ENCODE data around the gene JUP.
A peak's percentile ranks its signal among the peaks of the same experiment; 100 is the strongest.

Gene JUP

DNA sequence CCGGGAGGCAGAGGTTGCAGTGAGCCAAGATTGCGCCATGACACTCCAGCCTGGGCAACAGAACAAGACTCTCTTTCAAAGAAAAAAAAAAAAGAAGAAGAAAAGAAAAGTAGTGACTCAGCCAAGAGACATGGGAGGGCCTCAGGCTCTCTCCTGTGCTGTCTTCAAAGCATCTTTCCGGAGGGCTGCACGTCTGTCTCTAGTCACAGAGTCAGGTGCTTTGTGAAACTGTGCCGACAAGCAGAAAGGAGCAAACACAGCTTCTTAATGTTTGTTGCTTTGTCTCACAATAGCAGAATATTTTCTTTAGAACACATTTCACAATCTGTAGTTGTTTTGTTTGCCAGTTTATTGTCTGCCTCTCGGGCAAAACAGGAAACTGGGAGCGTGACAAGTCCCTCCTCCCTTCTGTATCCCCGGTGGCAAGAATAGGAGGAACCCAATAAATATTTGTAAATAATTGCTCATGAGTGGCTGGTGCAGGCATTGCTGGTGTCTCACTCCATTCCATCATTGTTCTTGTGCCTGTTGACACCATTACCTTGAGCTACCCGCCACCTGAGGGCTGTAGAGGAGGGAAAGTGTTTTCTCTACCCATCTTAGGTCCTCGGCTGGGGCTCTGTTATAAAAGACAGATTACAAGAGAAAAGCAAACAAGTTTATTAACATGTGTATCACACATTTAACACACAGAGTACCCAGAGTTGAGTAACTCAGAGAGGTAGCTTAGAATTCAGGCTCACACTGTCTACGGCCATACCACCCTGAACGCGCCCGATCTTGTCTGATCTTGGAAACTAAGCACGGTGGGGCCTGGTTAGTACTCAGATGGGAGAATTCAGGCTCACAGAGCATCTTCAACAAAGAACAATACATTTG is 68.9 kb downstream of the JUP start:
- peak; percentile 7 for DNase-seq

- DNase-seq: no peak
These were observed 74.7 kb downstream of the JUP start, which contains the start of gene GAST for GRCh38 chr17:41711669-41712400. Gene GAST (plus strand): TSS chr17:41712331. CDS start chr17:41715437, 3,106 bp downstream.

DNA sequence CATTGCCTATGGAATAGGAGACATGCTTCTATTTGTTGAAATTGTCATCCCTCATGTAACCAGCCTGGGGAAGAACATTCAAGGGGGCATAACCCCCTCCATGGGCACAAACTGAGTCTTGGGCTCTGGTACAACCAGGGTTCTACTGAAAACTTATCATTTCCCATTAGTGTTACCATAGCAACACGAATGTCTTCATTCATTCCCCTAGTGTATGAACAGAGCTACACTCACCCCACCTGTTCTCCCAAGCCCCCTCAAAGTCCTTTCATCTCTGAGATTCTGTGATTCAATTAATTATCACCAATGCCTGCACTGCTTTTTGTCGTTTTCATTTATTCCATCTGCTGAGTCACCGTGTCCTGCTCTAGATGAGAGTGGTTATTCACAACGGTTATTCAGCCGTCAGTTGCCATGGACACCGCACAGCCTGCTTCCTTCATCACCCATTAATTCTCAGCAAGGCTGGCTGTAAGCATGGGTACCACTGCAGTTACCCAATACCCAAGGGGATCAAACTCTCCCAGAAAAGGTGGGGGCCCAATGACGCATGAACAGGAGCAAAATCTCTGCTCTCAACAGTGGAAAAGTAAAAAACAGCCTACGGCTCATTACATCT is 75.9 kb downstream of the JUP start:
- no peak for DNase-seq

DNA sequence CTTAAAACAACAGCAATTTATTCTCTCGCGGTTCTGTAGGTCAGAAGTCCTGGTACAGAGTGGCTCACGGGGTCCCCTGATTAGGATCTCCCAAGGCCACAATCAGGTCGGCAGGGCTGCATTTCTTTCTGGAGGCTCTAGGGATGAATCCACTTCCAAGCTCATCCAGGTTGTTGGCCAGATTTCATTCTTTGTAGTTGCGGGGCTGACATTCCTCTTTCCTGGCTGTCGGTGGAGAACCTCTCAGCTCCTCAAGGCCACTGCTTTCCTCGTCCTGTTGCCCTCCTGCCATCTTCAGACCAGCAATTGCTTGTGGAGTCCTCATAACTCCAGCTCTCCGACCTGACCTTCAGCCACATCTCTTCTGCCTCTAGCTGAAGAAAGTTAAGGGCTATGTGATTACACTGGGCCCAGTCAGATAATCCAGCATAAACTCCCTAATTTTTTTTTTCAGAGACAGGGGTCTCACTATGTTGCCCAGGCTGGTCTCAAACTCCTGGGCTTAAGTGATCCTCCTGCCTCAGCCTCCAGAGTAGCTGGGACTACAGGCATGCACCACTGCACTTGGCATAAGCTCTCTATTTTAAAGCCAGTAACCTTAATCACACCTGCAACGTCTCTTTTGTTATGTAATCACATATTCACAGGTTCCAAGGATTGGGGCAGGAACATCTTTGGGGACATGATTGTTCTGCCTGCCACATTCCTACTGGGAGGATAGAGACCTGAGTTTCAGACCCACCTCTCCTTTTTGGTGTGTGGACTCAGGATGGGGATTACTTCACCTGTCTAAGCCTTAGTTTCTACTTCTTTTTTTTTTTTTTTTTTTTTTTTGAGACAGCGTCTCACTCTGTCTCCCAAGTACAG is 78.5 kb downstream of the JUP start:
- no peak for DNase-seq

GRCh38 chr17:41705271-41705991 is 81.1 kb downstream of the JUP start:
- no peak for DNase-seq
